NCI-H748 (cell line): Measurements from ENCODE around the gene TBC1D8.

Experiments
- DNase-seq: peaks from one replicate; lab custom pipeline; 2025; ENCODE audit not compliant: unreplicated experiment; lab: John Stamatoyannopoulos, UW

TBC1D8 gene

DNA sequence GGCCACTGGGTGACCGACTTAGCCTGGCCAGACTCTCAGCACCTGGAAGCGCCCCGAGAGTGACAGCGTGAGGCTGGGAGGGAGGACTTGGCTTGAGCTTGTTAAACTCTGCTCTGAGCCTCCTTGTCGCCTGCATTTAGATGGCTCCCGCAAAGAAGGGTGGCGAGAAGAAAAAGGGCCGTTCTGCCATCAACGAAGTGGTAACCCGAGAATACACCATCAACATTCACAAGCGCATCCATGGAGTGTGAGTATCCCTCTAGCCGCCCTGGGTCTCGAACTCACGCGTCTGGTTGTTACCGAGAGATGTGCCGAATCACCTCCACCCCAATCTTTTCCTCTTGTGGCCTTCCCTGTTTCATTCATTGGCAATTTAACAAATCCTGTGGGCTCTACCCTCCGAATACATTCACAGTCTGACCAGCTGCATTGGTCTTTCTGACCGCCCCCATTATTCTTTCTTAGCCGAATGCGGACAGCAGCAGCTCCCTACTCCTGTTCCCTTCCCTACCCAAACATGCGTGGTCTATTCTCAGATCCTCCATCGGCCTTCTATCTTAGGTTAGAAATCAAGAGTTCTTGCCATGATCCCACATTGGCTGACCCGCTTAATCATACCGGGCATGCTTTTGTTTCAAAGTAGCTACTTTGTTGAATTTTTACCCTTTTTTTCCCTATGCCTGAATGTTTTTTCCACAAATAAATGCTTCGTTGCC, 148.5 kb downstream of the TBC1D8 start:
- DNase-seq: peak; percentile 42

GRCh38 chr2:101001691-101002561, 149.3 kb downstream of the TBC1D8 start, which contains the start of gene RPL31:
Gene RPL31 (plus strand): TSS chr2:101002289. CDS start chr2:101002702, 413 bp downstream.
- DNase-seq: peak; percentile 93

GRCh38 chr2:100999995-101000394, 151.2 kb downstream of the TBC1D8 start:
- no peak for DNase-seq

DNA sequence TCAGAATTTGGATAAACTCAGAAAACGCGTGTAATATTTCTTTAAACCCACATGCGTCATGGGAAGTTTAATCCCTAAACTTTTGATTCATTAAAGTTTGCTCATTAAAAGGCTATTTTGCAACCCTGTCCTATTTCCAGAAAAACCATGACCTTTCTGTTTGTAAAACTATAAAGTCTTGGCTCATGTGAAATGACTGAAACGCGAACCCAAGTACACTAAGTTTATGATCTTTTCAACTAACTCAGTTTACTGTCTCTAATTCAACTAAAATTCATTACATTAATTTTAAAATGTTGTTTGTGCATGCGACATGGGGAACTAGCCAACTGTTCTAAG, 153.0 kb downstream of the TBC1D8 start:
- DNase-seq: no peak

DNA sequence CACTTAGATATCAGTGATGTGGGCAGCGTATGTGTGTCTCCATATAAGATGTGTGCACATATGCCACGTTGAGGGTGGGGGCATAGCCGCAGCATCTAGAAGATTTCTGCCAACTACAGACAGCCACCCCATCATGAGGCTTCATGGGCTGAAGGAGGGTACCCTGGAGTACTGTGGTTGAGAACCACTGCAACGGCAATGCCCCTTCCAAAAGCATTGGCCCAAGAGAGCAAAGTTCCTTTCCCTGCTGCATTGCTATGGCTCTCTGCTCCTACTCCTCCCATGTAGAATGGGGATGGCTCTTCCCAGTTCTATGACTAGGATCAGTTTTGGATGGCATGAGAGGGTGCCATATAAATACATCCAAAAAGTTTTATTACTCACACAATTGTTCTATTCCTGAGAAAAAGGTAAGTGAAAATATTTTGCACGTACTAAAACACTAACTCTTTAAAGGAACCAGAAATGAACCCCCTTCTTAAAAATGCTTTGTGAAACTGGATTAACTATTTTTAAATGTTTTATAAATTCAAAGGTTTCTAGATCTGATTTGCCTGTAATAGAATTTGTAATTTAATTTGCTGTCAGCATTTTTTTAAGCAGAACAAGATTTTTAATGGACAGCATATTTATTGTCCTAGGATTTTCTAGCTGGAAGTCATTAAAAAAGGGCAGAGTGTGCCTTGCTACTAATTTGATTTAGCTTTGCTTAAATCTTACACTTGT, 153.5 kb downstream of the TBC1D8 start:
- no peak for DNase-seq

DNA sequence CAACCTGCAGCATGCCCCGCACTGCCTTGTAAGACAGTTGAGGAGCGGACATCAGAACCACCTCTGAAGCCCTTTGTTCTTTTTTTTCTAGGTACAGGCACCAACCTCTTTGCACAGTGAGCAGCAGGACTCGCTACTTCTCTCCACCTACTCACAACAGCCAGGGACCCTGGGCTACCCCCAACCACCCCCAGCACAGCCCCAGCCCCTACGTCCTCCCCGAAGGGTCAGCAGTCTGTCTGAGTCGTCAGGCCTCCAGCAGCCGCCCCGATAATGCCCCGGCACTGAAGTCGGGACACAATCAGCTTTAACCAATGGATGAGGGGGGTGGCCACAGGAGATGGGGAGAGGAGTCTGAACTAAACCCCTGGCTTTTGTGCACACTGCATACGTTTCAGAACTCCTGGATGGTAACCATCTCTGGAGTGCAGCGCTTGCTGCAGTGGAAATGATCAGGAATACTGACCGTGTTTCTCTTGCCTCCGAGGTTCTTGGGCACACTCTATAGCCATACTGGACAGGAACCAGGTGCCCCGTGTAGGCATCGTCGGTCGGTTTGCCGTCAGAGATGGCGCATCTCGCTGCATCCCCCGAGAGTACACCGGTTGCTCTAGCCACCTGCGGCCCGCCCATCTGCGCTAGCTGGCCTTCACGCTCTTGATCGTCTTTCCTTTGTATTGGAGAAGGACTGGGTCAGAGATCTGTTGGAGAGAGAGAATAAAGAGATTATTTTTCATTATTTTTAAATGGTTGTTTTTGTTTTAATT, 155.7 kb downstream of the TBC1D8 start:
- no peak for DNase-seq

DNA sequence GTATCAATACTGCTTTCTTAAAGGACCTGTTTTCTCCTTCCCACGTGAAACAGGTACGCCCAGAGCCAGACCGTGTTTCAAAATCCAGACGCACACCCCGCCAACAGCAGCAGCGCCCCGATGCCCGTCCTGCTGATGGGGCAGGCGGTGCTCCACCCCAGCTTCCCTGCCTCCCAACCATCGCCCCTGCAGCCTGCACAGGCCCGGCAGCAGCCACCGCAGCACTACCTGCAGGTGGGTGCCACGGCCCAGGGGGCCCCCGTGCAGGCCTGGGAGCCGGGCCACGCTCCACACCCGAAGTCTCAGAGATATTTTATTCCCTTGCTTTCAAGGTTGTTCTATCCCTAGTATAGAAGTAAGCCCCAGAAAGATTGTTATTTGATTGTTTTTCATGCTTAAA, 157.9 kb downstream of the TBC1D8 start:
- DNase-seq: no peak

- DNase-seq: no peak
Measured at GRCh38 chr2:100992262-100992661, 158.9 kb downstream of the TBC1D8 start.

DNA sequence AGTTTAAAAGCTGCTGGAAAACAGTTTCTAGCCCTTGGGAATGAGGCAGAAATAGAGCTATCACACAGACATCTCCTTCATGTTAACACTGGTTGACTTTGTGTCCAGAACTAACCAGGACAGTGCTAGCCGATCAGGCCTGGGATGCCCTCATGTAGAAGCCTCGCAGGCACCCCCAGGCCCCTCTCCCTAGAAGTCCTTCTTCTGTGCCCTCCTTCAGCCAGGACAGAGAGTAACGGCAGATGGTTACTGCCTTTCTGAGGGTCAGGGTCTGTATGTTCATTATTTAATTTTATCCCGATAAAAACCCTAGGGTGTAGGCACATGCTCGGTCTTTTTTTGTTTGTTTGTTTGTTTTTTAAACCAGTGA, 159.8 kb downstream of the TBC1D8 start:
- no peak for DNase-seq

DNA sequence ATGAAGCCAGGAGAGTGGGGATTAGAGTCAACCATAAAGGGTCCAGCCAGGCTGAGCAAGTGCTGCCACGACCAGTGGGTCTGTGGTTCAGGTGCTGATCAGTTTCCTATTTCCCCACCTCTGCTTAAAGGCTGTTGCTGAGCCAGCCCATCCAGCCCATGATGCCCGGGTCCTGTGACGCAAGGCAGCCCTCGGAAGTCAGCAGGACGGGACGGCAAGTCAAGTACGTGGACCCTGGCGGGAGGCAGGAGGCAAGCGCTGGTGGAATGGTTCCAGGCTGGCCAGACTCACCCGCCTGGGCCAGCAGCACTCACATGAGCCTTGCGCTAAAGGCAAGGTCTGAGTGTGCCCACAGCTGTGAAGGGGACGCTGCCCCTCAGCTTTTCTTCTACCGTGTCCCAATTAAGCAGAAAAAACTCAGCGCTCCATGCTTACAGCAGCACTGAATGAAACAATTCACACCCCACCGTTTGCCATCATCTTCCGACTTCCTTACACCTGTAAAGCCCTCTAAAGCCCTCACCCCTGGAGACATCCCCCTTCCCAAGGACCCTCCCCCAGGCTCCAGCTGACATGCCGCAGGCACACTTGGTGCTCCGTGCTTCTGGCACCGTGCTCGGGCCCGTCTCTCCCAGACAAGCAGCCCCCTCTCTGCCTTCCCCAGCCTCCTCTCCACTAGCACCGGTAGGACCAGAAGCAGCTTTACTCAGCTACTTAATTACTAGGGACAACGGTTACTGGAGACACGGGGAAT, 160.4 kb downstream of the TBC1D8 start:
- DNase-seq: no peak

DNA sequence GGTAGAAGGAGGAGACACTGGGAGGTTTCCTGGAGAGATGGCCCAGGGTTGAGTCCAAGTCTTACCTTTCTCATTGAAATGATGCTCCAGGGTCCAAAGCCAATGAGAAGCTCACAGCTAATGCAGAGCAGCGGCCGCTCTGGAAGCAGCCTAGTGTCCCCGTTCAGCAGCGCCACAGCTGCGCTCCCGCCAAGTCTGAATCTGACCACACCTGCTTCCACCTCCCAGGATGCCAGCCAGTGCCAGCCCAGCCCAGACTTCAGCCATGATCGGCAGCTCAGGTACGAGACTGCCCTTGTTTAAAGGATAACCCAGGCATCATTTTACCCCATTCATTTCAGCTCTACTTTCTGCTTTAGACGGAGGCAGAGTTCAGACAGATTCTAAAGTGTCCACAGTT, 161.0 kb downstream of the TBC1D8 start:
- DNase-seq: no peak

DNA sequence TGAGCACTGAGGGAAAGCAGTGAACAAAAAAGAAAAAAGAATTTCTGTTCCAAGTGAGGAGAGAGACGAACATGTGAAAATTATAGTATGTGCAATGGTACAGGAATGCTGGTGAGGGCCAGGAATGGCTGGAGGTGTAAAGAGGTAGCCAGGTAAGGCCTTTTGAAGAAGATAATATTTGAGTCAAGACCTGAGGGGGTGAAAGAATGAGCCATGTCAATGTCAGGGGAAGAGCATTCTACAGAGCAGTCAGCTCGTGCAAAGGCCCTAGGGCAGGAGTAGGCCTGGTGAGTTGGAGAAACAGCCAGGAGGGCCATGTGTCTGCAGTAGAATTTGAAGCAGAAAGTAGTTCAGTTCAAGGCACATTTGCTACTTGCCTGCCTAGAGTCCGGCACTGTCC, 161.5 kb downstream of the TBC1D8 start:
- DNase-seq: no peak

DNA sequence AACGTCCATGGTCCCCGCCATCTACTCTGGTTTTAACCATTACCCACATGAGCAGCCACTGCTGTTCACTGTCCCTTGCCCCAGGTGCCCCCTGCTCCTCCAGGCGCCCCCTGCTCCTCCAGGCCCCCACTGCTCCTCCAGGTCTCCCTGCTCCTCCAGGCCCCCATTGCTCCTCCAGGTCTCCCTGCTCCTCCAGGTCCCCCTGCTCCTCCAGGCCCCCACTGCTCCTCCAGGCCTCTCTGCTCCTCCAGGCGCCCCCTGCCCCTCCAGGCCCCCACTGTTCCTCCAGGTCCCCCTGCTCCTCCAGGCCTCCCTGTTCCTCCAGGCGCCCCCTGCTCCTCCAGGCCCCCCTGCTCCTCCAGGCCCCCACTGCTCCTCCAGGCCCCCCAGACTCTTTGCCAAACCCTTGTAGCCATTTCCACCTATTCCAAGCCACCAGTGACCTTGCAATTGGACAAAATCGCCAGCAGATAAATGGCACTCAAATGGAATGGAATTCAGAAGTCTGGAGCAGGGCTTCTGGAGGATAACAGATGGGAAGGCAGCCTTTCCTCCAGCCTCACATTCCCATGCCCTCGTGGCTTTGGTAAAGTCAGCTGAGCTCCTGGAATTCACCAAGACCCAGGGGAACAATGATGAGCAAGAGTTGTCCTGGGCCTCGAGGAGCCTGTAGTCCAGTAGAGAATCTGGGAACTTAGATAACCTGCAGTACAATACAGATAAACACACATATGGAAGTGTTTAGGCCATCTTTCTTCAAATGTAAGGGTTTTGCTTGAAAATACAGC, 162.4 kb downstream of the TBC1D8 start:
- no peak for DNase-seq

- DNase-seq: no peak
Measured at GRCh38 chr2:100987974-100988373, 163.2 kb downstream of the TBC1D8 start.

- no peak for DNase-seq
Measured at GRCh38 chr2:100987536-100987935, 163.6 kb downstream of the TBC1D8 start.

GRCh38 chr2:100986157-100986556, 165.0 kb downstream of the TBC1D8 start:
- no peak for DNase-seq

DNA sequence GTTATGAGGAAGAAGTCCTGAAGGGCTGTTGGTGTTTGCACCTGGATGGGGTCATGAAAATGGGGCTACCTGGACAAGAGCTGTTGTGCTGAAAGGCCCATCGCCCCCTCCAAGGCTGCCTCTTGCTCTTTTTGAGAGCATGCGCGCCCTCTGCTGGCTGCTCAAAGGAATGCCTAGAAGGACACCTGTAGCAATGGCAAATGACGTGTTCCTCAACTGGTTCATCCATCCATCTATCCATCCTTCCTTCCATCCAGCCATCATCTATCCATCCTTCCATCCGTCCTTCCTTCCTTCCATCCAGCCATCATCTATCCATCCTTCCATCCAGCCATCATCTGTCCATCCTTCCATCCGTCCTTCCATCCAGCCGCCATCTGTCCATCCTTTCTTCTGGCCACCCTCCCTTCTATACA, 166.3 kb downstream of the TBC1D8 start:
- peak; percentile 62 for DNase-seq

- no peak for DNase-seq
Measured at GRCh38 chr2:100983684-100984310, 167.4 kb downstream of the TBC1D8 start.

GRCh38 chr2:100983201-100983600, 168.0 kb downstream of the TBC1D8 start:
- DNase-seq: no peak
